ENCODE data around the gene P2RX3.

DNA sequence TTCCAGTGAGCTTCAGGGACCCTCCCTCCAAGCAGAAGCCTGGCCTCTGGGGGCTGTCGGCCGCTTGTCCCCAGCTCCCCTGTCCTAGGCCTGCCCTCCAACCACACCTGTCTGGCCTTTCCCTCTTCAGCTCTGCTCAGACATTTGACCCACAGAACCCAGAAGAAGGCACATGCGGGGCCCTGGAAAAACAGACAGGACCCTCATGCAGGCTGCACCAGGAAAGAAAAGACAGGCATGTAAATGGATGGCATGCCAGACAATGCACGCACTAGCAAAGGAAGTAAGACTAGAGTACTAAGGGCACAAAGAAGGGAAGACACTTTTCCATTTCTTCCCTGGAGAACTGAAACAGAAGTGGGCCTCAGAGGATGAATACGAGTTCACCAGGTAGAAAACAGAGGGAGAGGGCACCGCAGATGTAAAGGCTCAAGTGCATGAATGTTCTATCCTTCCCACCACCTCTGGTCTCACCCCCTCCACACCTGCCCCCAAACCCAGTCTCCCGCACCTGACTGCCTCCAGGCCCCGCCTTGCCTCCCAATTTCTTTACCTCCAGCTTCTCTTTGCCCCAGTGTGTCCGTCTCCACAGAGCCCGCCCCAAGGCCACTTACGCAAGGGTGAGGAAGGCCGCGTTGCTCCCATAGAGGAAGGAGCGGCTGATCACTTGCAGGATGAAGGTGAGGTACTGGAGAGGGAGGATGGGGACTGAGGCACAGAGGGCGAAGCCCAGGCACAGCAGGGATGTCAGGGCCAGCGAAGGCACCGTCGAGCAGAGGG, 71.4 kb downstream of the P2RX3 start:
- TF ChIP-seq GATA2 (IDR thresholded peaks at IDR 0.05; ENCODE audit: low read depth, low read length) (no peak), GATA3 (IDR thresholded peaks at IDR 0.05; ENCODE audit: low read depth, low read length) (no peak)
